HFF-Myc (cell line): ENCODE results near the gene PCK2.
"Not testable (repeated sequence)": the region's sequence is repeated elsewhere in the genome, so short reads cannot be mapped to it uniquely, and the experiment has no call there.

Experiments used
- DNase-seq: peaks from one replicate; pipeline ENCODE4 v3.0.0-alpha.2; 2011; ENCODE audit warnings: low read depth; ENCODE audit errors: extremely low read depth
- H3K4me3 ChIP-seq: replicated peaks from 2 replicates; pipeline ENCODE4 v1.5.1; 2011; ENCODE audit warnings: low read depth, mild to moderate bottlenecking, control low read depth, low read length
- CTCF ChIP-seq: IDR thresholded peaks from 2 replicates; pipeline ENCODE4 v1.5.1; 2012; ENCODE audit warnings: mild to moderate bottlenecking, low read depth, low read length, control low read depth; ENCODE audit errors: missing control alignments

The PCK2 gene

DNA sequence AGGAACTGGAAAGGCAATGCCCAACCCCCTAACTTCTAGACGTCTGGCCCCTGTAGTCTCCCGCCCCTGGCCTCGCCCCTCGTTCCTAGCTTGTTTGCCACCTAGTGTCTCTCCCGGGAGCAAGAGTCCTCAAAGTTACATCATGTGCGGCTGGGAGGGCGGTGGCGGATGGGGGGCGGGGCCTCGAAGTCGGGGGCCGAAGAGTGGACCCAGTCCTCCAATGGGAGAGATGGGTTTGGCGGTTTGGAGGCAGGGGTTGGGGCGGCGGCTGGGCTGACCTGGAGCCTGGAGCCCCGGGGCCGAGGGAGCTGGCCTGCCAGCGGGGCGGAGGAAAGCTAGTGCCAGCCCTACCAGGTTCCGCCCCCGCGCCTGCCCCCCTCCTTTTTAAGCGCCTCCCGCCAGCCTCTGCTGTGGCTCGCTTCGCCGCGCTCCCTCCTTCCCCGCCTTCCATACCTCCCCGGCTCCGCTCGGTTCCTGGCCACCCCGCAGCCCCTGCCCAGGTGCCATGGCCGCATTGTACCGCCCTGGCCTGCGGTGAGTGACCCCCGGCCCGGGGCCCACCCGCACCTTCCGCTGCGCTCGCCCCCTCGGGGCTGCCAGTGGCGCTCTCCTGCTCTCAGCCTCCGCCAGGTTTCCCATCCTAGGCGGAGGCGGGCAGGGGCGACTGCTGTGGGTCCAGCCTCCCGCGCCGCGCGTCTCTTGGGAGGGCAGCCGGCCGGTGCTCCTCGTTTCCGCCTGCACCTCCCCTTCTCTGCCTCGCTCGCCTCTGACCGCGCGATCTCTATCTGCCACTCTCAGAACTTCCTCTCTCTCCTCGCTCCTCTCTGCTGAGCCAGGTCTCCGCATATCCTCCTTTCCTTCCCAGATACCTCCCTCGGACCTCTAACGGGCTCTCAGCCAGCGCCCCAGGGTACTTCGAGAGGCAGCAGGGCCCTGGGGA, at the start of gene PCK2:
Gene PCK2, plus strand, starts transcription at position 411 of the 940 bp plus-strand sequence. Its CDS starts 95 bp downstream, at position 506.
- peak; percentile 56 for DNase-seq
- TF ChIP-seq CTCF, result no peak
- H3K4me3 ChIP-seq, result peak within 1 kb of the TSS; percentile 89

GRCh38 chr14:24049002-24049401, 45.1 kb upstream of the PCK2 start:
- DNase-seq, H3K4me3 ChIP-seq: not testable (repeated sequence)

GRCh38 chr14:24050753-24051152, 43.4 kb upstream of the PCK2 start:
- H3K4me3 ChIP-seq, DNase-seq: not testable (repeated sequence)

- no peak for TF ChIP-seq CTCF
- peak overlapping the region; percentile 44 for H3K4me3 ChIP-seq
- DNase-seq, result no peak
Observed at GRCh38 chr14:24051176-24051788, 42.8 kb upstream of the PCK2 start.

DNA sequence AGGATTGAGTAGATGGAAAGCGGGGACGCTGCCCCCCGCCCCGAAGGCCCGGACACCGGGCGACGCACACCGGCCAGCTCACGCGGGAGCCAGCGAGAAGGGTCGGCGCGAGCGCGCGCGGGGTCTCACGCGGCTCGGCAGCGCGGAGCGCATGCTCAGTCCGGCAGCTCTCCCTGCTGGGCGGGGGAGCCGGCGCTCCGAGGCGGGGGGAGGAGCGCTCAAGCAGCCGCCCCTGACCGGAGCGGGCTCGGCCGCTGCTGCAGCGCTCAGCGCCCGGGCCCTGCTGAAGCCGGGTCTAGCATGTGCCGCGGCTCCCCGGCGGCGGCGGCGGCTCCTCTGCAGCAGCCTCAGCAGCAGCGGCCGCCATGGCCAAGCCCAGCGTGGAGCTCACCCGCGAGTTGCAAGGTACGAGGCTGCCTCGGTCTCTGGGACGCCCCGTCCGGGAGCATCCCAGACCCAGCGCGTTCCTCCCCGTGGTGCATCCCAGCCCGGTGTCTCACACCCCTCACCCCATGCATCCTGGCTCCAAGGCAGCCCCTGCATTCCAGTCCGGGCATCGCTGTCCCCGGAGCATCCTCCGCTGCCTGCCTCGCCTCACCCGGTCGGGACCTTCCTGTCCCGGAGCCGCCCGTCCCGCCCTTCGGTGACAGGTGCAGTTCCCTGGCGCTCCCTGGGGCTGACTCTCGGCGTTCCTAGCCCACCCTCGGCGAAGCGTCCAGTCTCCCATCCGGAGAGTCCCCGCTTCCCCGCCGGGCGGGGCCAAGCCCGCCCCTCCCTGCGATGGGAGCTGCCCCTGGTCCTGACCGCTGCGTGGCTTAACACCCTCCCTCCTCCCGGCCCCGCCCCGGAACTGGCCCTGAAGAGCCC, 42.1 kb upstream of the PCK2 start, which contains the start of gene CARMIL3:
Gene CARMIL3, plus strand, starts transcription at position 221 of the 867 bp plus-strand sequence. Its CDS starts 145 bp downstream, at position 366.
- DNase-seq, result no peak
- H3K4me3 ChIP-seq, result peak within 1 kb of the TSS; percentile 44
- TF ChIP-seq CTCF, result no peak

GRCh38 chr14:24052656-24053547, 41.2 kb upstream of the PCK2 start:
- H3K4me3 ChIP-seq, result peak overlapping the region; percentile 44; the same call in 1 of the 2 replicates
- TF ChIP-seq CTCF, result no peak
- no peak for DNase-seq
